Activated CD8-positive, alpha-beta memory T cell treated with anti-CD3 and anti-CD28 coated beads for 4 hours (primary cell): ENCODE measurements around the gene CCT7.
"Not testable (repeated sequence)": the region's sequence is repeated elsewhere in the genome, so short reads cannot be mapped to it uniquely, and the experiment has no call there.

Experiments used
- DNase-seq, 2 donors: peaks; one replicate each; pipeline ENCODE4 v3.0.0-alpha.2; 2020; ENCODE audit warnings: low read depth in 2 of 2

CCT7 gene

GRCh38 chr2:73254343-73255006 is 20.4 kb downstream of the CCT7 start:
- DNase-seq: no peak

- DNase-seq: no peak
Measured at GRCh38 chr2:73255007-73255644, 21.0 kb downstream of the CCT7 start.

- DNase-seq: no peak
Measured at GRCh38 chr2:73255907-73256617, 22.0 kb downstream of the CCT7 start.

- DNase-seq: no peak
Measured at GRCh38 chr2:73256618-73256922, 22.5 kb downstream of the CCT7 start.

GRCh38 chr2:73257021-73257420 is 22.9 kb downstream of the CCT7 start:
- DNase-seq: no peak

DNA sequence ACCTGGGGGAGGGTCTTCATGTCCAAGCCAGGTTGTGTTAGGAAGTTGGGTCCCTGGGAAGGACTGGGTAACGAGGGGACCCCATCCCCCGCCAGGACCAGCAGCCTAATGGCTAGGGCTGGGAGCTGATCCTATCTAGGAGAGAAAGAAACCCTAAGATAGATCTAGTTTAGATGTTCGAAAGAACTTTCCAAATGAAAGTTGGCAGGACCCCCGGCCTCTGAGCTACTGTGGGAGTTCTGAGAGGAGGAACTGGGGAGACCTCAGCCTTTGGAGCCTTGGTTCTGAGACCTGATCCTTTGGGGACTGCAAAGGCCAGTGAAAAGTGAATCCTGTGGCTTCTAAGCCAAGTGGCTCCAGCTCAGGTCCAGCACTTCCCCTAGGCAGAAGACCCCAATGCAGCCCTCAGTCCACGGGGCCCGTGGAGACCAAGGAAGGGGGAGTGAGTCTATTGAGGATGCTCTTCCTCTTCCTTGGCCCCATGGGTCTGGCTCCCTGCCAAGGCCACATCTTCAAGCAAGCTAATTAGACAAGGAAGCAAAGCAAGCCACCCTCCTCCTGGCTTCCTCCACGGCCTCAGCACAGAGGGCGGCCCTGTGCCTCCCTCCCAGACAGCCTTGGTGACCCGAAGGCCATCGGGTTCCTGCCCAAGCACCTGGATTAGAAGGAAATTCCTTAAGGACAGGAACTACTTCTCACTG is 23.5 kb downstream of the CCT7 start:
- no peak for DNase-seq

DNA sequence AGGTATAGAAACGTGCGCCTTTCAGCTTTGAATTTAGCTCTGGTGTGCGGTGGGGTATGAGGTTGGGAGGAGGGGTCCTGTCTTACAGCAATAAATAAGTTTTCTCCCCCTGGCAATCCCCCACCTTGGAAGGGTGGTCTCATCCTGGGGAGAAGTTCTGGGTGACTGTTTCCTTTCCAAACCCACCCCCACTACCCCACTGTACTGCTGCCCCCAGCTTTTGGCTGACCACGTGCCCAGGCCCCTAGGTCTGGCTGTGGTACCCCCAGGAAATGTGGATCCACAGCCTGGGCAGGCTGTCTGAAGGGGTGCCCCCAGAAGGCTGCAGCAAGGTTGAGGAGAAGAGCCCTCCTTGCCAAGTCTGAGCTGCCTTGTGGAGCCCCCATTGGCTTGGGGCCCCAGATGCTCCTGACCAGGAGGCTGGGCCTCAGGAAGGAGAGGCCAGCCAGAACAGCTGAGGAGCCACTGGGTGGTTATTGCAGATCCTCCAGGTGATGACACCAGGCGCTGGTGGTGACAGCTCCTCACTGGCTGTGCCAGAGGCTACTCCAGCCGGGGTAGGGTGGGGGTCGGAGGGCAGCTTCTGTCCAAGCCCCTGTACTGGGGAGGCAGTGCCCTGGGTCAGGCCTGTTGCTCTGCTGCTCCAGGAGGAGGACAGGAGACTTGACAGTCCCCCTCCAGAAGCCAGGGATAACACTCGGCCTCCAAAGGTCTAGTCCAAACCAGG is 24.2 kb downstream of the CCT7 start:
- no peak for DNase-seq

DNA sequence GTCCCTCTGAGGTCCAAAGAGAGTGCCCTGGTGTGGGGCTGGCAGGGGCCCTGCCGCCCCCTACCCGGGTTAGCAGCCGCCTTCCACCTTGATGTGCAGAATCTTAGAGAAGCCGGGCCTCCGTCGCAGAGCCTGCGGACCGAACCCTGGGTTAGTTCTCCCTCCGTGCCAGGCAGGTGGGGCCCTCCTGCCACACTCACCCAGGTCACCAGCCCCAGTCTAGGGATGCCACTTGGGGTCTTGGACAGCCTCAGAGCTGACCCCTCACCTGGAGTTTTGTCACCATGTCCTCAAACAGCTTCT is 24.8 kb downstream of the CCT7 start:
- DNase-seq: no peak

DNA sequence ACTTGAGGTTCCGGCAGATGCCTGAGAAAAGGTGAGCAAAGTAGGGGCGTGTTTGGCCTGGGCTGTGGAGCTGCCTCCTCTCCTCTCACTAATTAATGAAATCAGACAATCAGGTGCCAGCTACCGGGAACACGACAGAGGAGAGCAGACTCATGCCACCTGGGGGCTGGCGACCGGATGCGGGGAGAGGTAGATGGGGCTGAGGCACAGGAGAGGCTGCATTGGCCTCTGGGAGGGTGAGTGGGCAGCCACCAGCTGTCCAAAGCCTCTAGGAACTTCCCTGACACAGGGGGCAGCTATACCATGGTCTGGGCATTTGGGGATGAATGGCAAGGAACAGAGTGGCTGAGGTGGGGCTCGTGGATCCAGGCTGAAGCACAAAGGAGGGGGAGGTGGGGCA is 25.2 kb downstream of the CCT7 start:
- DNase-seq: no peak

DNA sequence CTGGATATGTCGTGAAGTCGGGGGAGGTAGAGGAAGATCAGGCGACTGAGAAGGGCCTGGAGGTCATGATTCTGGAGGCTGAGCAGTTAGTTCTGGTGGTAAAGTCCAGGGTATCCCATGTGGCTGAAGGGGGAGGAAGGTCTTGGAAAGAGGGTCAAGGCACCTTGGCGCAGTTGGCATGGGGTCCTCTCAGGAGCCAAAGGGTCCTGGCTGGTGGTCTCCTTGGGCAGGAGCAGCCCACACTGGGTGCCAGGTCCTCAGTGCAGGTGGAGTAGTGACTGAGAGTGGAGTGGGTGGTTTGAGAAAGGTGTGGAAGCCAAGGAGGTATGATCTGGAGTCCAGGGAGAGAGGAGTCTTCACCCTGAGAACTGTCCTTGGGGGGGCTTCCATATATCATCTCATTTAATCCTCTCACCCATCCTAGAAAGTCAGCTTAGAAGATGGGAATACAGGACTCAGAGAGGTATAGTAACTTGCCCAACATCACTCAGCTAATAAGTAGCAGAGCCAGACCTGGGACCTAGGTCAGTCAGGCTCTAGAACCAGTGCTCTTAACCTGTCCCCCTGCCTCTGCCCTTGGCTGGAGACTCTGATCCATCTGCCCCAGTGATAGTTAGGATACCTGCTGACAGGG is 25.7 kb downstream of the CCT7 start:
- DNase-seq: no peak

DNA sequence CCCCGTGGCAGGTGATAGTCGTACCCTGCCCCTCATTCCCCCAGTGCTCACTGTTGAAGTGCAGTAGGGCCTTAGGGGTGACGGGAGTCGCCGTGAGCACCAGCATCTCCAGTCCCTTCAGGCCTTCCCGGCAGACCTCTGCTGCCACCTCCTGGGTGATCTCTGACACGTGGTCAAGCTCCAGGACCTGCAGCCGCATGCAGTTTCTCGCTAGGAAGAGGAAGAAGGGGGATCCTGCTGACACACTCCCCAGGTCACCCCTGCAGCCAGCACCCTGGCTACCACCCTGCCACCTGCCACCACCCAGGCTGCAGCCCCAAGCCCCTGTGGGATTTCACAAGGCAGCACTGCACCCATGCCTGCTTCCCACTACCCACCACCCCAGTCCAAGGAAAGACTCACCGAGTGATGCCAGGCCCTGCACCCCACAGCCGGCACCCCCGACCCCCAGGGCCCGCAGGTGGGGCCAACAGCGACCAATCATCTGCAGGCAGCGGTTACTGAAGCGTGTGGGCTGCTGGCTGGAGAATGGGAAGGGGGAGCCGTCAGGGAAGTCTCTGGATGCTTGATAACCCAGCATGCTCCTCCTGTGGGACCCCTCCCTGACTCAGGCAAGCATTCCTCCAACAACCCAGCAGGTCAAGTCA is 26.4 kb downstream of the CCT7 start:
- no peak for DNase-seq

GRCh38 chr2:73262108-73262651 is 28.1 kb downstream of the CCT7 start:
- DNase-seq: no peak

GRCh38 chr2:73262691-73263429 is 28.8 kb downstream of the CCT7 start:
- not testable (repeated sequence) for DNase-seq

DNA sequence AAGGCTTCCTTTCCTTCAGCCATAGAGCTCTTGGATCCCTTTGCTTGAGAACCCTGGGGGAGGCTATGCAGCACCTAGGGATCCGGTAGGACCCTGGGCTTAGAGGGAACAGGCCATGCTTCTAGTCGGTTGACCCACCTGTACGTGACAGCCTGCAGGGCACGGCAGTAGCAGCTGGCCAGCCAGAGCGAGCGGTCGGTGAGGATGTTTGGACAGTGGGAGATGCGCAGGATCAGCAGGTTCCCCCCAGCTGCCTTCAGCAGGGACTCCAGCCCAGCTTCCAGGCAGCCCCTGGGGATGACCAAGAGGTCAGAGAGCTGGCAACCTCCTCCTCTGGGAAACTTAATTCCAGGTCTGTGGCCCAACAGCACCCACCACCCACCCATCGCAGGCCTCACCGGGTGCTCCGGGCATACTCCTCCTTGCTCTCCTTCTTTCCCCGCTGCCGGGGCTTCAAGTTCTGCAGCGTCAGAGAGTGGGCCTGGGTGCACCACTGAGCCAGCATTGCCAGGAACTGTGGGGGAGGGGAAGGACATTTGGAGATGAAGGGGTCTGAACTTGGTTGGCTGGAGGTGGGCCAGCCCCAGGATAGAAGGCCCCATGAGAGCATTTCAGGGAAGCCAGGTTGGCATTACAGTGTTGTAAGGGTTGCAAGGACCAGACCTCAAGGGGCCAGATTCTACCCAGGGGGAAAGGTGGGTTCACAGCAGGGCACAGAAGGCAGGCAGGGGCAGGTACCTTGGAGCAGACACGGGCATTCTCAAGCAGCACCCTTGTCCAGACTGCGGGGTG is 29.6 kb downstream of the CCT7 start:
- no peak for DNase-seq

DNA sequence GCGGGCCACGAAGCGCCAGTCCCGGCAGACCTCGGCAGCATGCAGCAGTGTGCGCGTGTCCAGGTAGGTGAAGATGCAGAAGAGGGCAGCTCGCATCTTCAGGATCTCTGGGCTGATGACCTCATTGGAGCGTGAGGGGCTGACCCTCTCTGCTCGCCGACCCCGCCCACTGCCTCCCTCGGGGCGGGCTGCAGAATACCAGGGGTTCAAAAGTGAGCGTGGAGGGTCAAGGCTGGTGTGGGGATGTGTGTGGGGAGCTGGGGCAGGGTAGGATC is 30.2 kb downstream of the CCT7 start:
- no peak for DNase-seq

- no peak for DNase-seq
Measured at GRCh38 chr2:73264783-73265182, 30.7 kb downstream of the CCT7 start.

- no peak for DNase-seq
Measured at GRCh38 chr2:73265298-73266060, 31.4 kb downstream of the CCT7 start.

- no peak for DNase-seq
Measured at GRCh38 chr2:73266061-73266901, 32.2 kb downstream of the CCT7 start.
